A375 (cell line): ENCODE results near the gene RTF1. TPM values are rescaled to one million over a fixed set of nuclear protein-coding genes. Genes with fewer than 3 reads are reported as not detected.

ENCODE experiments used
- small RNA-seq: library from RNA; depleted of rRNA; stranded (forward); fragments of <200 nt; gene quantifications from one replicate; pipeline ENCODE3, GENCODE V24; 2014
- total RNA-seq: library from RNA; depleted of rRNA; stranded (reverse); fragments of >200 nt; shearing (Covaris generic); gene quantifications from 2 replicates; pipeline ENCODE4 v1.2.3, GENCODE V29; 2014; rRNA removed

RTF1 gene
- total RNA-seq: 18.8 and 26.3 TPM in 2 replicates

GRCh38 chr15:41416742-41417417 lies at the start of gene RTF1:
RTF1 (plus strand) TSS chr15:41417095; CDS start chr15:41417116, 21 bp downstream.

GRCh38 chr15:41493205-41493901 lies 76.5 kb downstream of the RTF1 start, which contains the start of gene ITPKA:
ITPKA (plus strand) TSS chr15:41493874; CDS start chr15:41493928, 54 bp downstream.

GRCh38 chr15:41513506-41514227 lies 96.8 kb downstream of the RTF1 start, which contains the start of gene LTK:
LTK (minus strand) TSS chr15:41513827; CDS start chr15:41513709, 118 bp downstream.

Small RNA genes lying within 50 kb of the gene (small RNA-seq; reads per million reads assigned to genes)
- gene RNU6-1169P: not detected

Other genes with a start within 250 kb of the RTF1 start
- not detected in 2 replicates for gene EXD1, start 186.3 kb upstream of the RTF1 start, total RNA-seq
- 61.7 and 98.3 TPM in 2 replicates for gene CHP1, start 185.8 kb upstream of the RTF1 start, total RNA-seq
- gene OIP5, start 84.5 kb upstream of the RTF1 start, total RNA-seq: 14.0 and 19.5 TPM in 2 replicates
- 126 and 131 TPM in 2 replicates for gene NUSAP1, start 84.2 kb upstream of the RTF1 start, total RNA-seq
- gene NDUFAF1, start 14.6 kb upstream of the RTF1 start, total RNA-seq: 38.1 and 39.1 TPM in 2 replicates
- gene ITPKA, start 76.8 kb downstream of the RTF1 start, total RNA-seq: 1.8 and 1.9 TPM in 2 replicates
- gene LTK, start 96.7 kb downstream of the RTF1 start, total RNA-seq: 0.08 and 0.13 TPM in 2 replicates
- 48.3 and 50.7 TPM in 2 replicates for gene RPAP1, start 127.2 kb downstream of the RTF1 start, total RNA-seq
- 10.8 and 11.8 TPM in 2 replicates for gene TYRO3, start 142.1 kb downstream of the RTF1 start, total RNA-seq
- 14.1 and 21.2 TPM in 2 replicates for gene MGA, start 243.3 kb downstream of the RTF1 start, total RNA-seq